Measurements from ENCODE around the gene TP53. TPM values are rescaled to one million over a fixed set of nuclear protein-coding genes. Genes with fewer than 3 reads are reported as not detected.
"Not testable (repeated sequence)": the region's sequence is repeated elsewhere in the genome, so short reads cannot be mapped to it uniquely, and the experiment has no call there.

The TP53 gene
- total and polyA plus RNA-seq, 7 donors = 14.0 to 45.3 (median 16.2) TPM

- peak; percentile 99 for DNase-seq
- intact Hi-C loops (cut with DNase I) = loop anchor here (2.0 kb wide), 1 partner anchor 59 kb away; the partner anchor contains the start of gene TP53
- Histone ChIP-seq H3K36me3 (peaks cover 0 to 13% (median 5%) of the 10 kb centered on the region in 4 donors), H3K4me1 (peaks cover 0 to 17% (median 14%) of the 10 kb centered on the region in 4 donors), H3K27ac (peak within 1 kb of the TSS; percentile 89 to 97 (median 96)), H3K4me3 (peak within 1 kb of the TSS; percentile 62 to 86 (median 77)), H3K27me3 (no peaks in the 10 kb centered on the region), H3K9me3 (no peaks in the 10 kb centered on the region)
- TF ChIP-seq POLR2AphosphoS5 (IDR thresholded peaks at IDR 0.05) (peak; percentile 88 to 93 (median 90)), POLR2A (IDR thresholded peaks at IDR 0.05) (peak; percentile 69 to 75), CTCF (IDR thresholded peaks at IDR 0.05) (no peak), EP300 (IDR thresholded peaks at IDR 0.05) (peak in 1 of 4 donors; percentile 14)
- WGBS, 2 donors = 1% methylated on average over 54 of the region's 54 CpGs
Measured at GRCh38 chr17:7627250-7628121, 59.8 kb downstream of the TP53 start, which contains the start of gene SAT2. TSS of gene SAT2 (minus strand) at chr17:7627821. CDS start at chr17:7627635, 186 bp downstream.

GRCh38 chr17:7626956-7627249 is 60.4 kb downstream of the TP53 start:
- 13 to 25% methylated on average over 6 of the region's 6 CpGs for WGBS, 2 donors
- H3K9me3 ChIP-seq = no peaks in the 10 kb centered on the region
- intact Hi-C loops (cut with DNase I) = loop anchor here (2.0 kb wide), 1 partner anchor 60 kb away; the partner anchor contains the start of gene TP53
- peaks cover 0 to 17% (median 14%) of the 10 kb centered on the region in 4 donors for H3K4me1 ChIP-seq
- peak overlapping the region; percentile 62 to 86 (median 77) for H3K4me3 ChIP-seq
- H3K27me3 ChIP-seq = no peaks in the 10 kb centered on the region
- peak overlapping the region; percentile 89 to 97 (median 96) for H3K27ac ChIP-seq
- TF ChIP-seq POLR2A (IDR thresholded peaks at IDR 0.05) = no peak
- no peak for TF ChIP-seq POLR2AphosphoS5 (IDR thresholded peaks at IDR 0.05)
- TF ChIP-seq CTCF (IDR thresholded peaks at IDR 0.05) = no peak
- TF ChIP-seq EP300 (IDR thresholded peaks at IDR 0.05) = no peak
- peaks cover 0 to 13% (median 5%) of the 10 kb centered on the region in 4 donors for H3K36me3 ChIP-seq
- no peak for DNase-seq

- TF ChIP-seq CTCF (IDR thresholded peaks at IDR 0.05) = no peak
- TF ChIP-seq EP300 (IDR thresholded peaks at IDR 0.05) = no peak
- no peak for TF ChIP-seq POLR2A (IDR thresholded peaks at IDR 0.05)
- TF ChIP-seq POLR2AphosphoS5 (IDR thresholded peaks at IDR 0.05) = no peak
- H3K36me3 ChIP-seq = peaks cover 0 to 13% (median 5%) of the 10 kb centered on the region in 4 donors
- H3K9me3 ChIP-seq = no peaks in the 10 kb centered on the region
- DNase-seq = peak; percentile 74
- H3K4me3 ChIP-seq = peak overlapping the region in 1 of 4 donors; percentile 77
- H3K27me3 ChIP-seq = no peaks in the 10 kb centered on the region
- peaks cover 0 to 17% (median 14%) of the 10 kb centered on the region in 4 donors for H3K4me1 ChIP-seq
- peak overlapping the region; percentile 89 to 97 (median 96) for H3K27ac ChIP-seq
- intact Hi-C loops (cut with DNase I) = loop anchor here (2.0 kb wide), 1 partner anchor 60 kb away; the partner anchor contains the start of gene TP53
- WGBS, 2 donors = 86 to 87% methylated on average over 7 of the region's 7 CpGs
Measured at GRCh38 chr17:7626307-7626706, 61.0 kb downstream of the TP53 start.

- H3K27ac ChIP-seq, H3K9me3 ChIP-seq, H3K4me3 ChIP-seq, DNase-seq, H3K27me3 ChIP-seq: not testable (repeated sequence)
- Histone ChIP-seq H3K4me1 (peaks cover 0 to 17% (median 14%) of the 10 kb centered on the region in 4 donors), H3K36me3 (peaks cover 0 to 13% (median 5%) of the 10 kb centered on the region in 4 donors)
- intact Hi-C loops (cut with DNase I) = loop anchor here (2.0 kb wide), 1 partner anchor 61 kb away; the partner anchor contains the start of gene TP53
- 96 to 98% methylated on average over 16 of the region's 16 CpGs for WGBS, 2 donors
Measured at GRCh38 chr17:7625749-7626148, 61.5 kb downstream of the TP53 start.

- no peak for TF ChIP-seq POLR2AphosphoS5 (IDR thresholded peaks at IDR 0.05)
- Histone ChIP-seq H3K9me3 (no peaks in the 10 kb centered on the region), H3K36me3 (peaks cover 0 to 13% (median 5%) of the 10 kb centered on the region in 4 donors), H3K27ac (no peak overlapping the region), H3K4me1 (peaks cover 0 to 17% (median 14%) of the 10 kb centered on the region in 4 donors), H3K27me3 (no peaks in the 10 kb centered on the region), H3K4me3 (no peak overlapping the region)
- intact Hi-C loops (cut with DNase I) = no loop called here
- 80 to 88% methylated on average over 5 of the region's 5 CpGs for WGBS, 2 donors
- DNase-seq = no peak
Measured at GRCh38 chr17:7623661-7624060, 63.6 kb downstream of the TP53 start.

Data from sigmoid colon (tissue), 7 donors.